Cardiac septum (tissue), 1 donor: ENCODE measurements around the gene LCN1. TPM values are rescaled to one million over a fixed set of nuclear protein-coding genes. Genes with fewer than 3 reads are reported as not detected.
A peak's percentile ranks its signal among the peaks of the same experiment; 100 is the strongest.
"Not testable (repeated sequence)": the region's sequence is repeated elsewhere in the genome, so short reads cannot be mapped to it uniquely, and the experiment has no call there.

Experiments used
- DNase-seq: peaks from one replicate; pipeline ENCODE4 v3.0.0-alpha.2; 2020; ENCODE audit warnings: low spot score
- intact Hi-C: fragments of 100-400 bp; cut with DNase I; formaldehyde crosslinking; loops from one replicate; pipeline ENCODE4 v1.14.0; 2022
- total RNA-seq: library from RNA; stranded (reverse); fragmentation: NEBNext Ultra II Directional; extraction: Animal tissue kit (Norgen Biotek cat#: 25700); gene quantifications from one replicate; pipeline ENCODE4 v1.2.1, GENCODE V29; 2021
- donor health status: DM: no; HTN: no; CAD: no.

LCN1 gene
- total RNA-seq, 1 donor from 2014 or later = not detected

DNA sequence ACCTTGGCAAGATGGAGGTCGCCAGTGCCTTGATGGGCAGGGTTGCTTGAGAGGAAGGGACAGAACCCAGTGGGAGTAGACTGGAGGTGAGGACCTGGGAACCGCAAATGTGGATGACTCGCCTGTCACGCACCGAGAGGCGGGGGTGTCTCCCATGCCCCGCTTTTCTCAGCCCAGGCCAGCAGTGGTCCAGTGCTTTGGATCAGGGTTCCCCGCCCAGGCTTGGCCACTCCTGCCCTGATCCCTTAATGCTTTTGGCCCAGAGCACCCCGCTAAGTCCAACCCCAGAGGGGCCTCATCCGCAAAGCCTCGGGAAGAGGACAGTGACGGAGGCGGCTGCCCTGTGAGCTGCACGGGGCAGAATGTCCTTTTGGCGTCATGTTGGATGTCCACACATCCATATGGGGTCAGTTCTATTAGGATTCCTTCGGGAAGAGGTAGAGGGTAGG, 18.3 kb upstream of the LCN1 start:
- no peak for DNase-seq
- intact Hi-C loops = no loop called here

DNA sequence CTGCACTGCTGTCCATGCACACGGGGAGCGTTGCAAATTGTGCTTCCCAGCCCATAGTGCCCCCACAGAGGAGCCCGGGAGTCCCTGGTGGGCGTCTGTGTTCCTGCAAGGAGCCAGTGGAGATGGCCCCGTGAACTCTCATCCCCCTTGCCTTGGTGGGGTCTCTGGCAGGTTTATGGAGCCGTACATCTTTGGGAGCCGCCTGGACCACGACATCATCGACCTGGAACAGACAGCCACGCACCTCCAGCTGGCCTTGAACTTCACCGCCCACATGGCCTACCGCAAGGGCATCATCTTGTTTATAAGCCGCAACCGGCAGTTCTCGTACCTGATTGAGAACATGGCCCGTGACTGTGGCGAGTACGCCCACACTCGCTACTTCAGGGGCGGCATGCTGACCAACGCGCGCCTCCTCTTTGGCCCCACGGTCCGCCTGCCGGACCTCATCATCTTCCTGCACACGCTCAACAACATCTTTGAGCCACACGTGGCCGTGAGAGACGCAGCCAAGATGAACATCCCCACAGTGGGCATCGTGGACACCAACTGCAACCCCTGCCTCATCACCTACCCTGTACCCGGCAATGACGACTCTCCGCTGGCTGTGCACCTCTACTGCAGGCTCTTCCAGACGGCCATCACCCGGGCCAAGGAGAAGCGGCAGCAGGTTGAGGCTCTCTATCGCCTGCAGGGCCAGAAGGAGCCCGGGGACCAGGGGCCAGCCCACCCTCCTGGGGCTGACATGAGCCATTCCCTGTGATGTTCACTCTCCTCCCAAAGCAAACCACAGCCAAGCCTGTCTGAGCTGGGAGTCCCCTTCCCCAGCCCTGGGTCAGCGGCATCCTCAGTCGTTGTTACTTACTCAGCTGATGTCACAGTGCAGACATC, 17.6 kb upstream of the LCN1 start:
- intact Hi-C loops = no loop called here
- no peak for DNase-seq

DNA sequence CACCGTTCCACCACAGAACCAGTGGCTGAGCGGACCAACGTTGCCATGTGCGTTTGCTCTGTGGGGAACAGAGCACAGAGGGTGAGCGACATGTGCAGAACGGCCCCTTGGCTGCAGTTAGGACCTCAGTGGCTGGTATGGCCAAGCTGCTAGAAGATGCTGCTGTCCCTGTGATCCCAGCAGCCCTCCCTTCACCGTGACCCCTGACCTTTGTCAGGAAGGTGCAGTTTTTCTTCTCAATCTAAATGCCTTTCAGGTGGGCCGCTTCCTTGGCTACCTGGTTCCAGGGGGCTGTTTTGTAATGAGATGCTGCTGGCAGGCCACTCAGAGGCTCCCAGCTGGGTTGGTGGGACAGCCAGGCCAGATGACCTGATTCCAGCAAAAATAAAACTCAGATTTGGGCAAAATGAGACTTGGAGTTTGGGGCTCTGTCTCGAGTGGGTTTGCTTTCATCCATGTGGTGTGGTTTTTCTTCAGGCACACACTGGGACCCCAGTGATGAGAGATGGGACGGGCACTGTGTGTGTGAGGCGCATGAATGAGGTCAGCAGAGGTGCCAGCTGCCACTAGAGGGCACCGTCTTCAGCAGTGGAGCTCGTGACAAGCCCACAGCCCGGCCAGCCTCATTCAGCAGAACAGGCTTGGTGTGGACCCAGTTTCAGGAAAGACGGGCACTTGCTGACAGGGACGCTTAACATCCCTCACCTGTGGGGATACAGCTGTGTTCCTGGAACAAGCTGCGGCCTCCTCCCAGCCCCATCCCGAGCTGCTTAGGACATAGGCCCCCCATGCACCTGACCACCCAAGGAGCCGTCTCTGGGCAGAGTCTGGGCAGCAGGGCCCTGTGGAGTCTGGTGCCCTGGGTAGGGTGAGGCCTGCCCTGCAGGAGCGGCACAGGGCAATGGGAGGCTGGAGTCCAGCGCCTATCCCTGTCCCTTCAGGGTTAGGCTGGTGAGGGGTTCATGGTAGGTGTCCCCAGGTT, 16.7 kb upstream of the LCN1 start:
- intact Hi-C loops = no loop called here
- DNase-seq = no peak

GRCh38 chr9:135505406-135506187, 15.6 kb upstream of the LCN1 start:
- no peak for DNase-seq
- intact Hi-C loops = no loop called here

GRCh38 chr9:135506327-135507103, 14.7 kb upstream of the LCN1 start:
- DNase-seq = peak; percentile 54
- intact Hi-C loops = no loop called here

DNA sequence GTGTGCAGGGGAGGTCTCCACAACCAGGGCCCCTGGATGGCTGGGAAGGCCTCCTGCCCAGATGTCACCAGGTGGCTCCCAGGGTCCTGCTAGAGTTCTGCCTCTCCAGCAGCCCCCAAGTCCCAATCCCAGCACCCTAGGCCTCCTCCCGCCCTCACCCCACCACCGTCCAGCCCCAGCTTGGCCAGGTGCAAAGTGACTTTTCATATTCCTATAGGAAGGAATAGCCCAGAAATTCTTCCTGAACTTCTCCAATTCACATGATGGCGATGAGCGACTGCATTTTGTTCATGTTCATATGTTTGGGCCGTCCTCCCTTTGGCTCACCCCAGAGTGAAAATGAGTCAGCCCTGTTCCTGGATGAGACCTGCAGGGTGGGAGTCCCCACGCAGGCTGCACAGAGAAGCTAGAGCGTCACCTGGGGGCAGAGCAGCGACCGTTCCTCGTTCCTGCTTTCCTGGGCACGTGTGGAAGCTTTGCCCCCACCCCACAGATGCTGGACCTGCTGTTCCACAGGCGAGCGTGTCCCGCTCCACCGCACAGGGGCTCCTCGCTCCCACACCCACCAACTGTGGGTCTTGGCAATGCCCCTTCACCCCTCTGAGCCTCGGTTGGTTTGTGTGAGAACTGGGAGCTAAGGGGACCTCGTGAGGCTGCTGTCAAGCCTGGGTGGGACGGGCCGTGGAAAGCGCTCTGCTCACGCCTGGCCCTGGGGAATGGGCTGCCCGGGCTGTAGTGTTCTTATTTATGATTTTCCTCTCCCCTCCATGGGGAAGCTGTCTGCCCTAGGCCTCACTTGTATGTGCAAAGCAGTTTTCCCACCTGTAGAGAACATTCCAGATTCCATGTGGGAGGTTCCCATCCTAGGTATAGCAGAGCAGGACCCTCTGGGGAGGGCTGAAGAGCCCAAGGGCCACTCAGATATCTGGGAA, 13.9 kb upstream of the LCN1 start:
- intact Hi-C loops = no loop called here
- DNase-seq = peak; percentile 57

- intact Hi-C loops = no loop called here
- DNase-seq = peak; percentile 58
Observed at GRCh38 chr9:135508211-135508820, 12.9 kb upstream of the LCN1 start.

DNA sequence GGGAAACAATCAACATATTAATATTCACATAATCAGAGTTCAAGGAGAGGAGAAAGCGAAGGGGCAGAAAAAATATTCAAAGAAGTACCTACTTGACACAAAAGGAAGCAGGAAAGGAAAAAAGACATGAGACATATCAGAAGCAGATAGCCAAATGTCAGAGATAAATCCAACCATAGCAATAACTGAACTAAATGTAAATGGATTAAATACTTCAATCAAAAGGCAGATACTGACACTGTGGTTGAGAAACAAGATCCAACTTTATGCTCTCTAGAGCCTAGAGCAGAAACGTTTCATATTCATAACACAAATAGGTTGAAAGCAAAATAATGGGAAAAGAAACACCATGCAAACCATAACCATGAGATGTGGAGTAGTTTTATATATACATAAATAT, 11.8 kb upstream of the LCN1 start:
- intact Hi-C loops = no loop called here
- no peak for DNase-seq

DNA sequence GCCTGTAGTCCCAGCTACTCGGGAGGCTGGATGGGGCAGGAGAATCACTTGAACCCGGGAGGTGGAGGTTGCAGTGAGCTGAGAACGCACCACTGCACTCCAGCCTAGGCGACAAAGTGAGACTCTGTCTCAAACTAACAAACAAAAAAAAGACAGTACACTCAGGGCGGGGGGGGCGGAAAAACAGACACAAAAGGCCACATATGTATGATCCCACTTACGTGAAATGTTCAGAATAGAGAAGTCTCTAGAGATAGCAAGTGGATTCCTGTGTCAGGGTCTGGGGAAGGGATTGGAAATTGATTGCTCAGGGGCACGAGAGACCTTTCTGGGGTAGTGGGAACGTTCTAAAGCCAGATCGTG, 9.0 kb upstream of the LCN1 start:
- DNase-seq = no peak
- intact Hi-C loops = no loop called here

- intact Hi-C loops = no loop called here
- peak; percentile 60 for DNase-seq
Observed at GRCh38 chr9:135512904-135513303, 8.3 kb upstream of the LCN1 start.

GRCh38 chr9:135513351-135513846, 7.8 kb upstream of the LCN1 start:
- intact Hi-C loops = no loop called here
- no peak for DNase-seq

DNA sequence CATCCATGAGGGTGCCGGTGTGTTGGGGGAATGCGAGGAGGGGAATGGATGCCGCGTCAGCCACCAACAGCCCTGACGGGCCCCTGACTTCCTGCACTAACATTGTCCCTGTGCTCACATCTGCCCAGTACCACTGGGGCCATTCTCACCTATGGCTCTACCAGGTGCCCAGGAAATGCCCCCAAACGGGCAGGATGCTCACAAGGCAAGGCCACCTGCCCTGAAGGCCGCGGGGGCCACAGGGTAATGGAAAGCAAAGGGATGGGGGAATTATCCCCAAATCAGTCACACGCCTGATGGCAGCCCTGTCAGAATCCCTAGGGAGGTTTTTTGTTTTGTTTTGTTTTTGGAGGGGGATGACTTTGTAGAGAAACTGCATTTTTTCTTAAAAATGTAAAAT, 7.3 kb upstream of the LCN1 start:
- intact Hi-C loops = not testable (repeated sequence)

DNA sequence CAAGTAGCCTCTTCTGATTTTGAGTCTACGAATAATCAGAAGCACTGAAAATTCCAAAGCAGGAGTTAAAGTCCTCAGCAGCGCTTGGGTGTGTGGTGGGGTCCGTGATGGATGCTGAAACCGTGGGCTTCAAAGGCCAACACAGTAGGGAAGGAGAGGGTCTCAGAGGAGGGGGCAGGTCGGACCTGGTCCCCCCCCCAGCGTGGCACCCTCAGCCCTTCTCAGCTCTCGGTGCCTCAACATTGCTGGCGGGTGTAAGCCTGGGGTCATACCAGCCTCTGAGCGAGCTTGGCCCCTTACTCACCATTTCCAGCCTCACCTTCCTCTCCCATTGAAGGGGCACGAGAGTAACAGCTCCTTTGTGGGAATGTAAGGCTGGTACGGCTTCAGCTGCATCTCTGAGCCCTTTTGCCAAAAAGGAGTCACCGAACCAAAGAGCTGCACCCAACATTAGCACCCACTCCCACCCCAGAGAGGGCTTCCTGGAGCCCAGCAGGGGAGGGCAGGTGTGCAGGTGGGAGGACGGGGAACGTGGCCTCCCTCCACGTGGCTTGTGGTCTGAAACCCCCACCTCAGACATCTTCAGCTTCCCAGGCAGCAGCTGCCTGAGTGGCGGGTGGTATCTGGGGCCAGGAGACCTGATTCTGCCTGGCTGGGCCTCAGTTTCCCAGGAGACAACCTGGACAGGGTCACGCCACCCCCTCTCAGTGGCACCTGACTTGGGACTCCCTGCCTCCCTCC, 6.7 kb upstream of the LCN1 start:
- DNase-seq = peak; percentile 54
- intact Hi-C loops = no loop called here

More for the DNA sequence above, 7.3 kb upstream of the LCN1 start:
- DNase-seq = not testable (repeated sequence)

GRCh38 chr9:135515083-135515951, 5.9 kb upstream of the LCN1 start:
- no peak for DNase-seq
- intact Hi-C loops = no loop called here

DNA sequence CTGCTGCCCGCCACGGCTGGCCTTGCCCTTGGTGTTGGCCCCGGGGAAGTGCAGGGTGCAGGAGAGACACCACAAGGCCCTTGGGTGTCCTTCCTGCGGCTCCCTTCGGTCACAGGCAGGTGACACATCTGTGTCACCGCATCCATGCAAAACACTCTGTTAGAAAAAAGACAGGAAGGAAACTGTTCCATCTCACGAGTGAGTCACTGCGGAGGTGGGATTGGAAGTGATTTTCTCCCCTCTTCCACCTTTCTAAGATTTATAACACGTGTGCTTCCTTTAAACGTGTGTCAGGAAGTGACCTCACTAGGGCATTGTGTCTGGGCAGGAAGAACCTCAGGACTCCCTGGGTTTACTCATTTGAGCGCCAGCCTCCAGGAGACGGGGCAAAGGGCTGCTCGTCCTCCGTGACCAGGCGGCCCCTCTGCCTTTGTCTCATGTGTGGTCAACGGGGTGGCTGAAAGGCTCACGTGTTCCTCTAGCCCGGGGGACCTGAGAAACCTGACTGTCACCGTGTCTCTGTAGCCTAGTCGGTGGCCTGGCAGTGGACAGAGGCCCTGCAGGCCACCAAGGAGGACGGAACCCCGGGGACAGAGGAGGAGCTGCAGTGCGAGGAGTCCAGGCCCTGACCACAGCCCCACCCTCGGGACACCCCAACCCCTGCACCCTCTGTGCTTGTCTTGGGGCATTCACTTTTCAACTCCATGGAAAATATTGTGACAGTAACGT, 4.9 kb upstream of the LCN1 start:
- intact Hi-C loops = no loop called here
- DNase-seq = no peak
